C4-2B (cell line): ENCODE measurements around the gene PIAS4.

Experiments
- ZFX ChIP-seq: fragments of 450-650 bp; IDR thresholded peaks from 2 replicates; pipeline ENCODE4 v1.6.1; 2017
- TF ChIP-seq, protein P1 (sequence below): fragments of 450-650 bp; conservative IDR thresholded peaks from 2 replicates; pipeline ENCODE4 v1.5.1; 2017; ENCODE audit warnings: mild to moderate bottlenecking

DNA sequence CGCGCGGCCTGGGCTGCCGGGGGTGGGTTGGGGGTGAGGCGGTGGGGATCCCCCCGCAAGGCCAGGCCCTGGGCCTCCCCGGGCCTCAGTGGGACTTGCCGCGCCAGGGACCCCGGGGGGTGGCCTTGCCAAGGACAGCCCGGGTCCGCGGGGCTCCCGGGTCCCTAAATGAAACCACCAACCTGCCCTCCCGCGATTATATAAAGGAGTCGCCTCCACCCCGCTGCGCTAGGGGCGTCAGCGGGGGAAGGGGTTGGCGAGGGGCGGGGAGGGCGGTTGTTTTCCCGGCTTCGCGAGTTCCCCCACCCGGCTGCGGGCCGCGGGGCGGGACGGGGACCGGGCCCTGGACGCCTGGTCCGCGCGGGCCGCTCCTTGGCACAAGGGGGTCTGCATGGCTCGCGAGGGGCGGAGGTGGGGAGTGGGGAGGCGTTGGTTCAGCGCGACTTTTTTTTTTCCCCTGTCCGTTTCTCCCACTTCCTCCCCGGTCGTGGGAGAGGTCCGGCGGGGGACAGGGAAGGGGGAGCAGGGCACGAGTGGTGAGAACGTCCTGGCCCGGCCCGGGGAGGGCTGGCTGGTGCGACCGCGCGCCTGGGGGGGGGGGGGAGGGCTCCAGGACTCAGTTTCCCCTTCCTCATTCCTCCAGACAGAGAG lies 60.0 kb downstream of the PIAS4 start:
- TF ChIP-seq, protein P1, sequence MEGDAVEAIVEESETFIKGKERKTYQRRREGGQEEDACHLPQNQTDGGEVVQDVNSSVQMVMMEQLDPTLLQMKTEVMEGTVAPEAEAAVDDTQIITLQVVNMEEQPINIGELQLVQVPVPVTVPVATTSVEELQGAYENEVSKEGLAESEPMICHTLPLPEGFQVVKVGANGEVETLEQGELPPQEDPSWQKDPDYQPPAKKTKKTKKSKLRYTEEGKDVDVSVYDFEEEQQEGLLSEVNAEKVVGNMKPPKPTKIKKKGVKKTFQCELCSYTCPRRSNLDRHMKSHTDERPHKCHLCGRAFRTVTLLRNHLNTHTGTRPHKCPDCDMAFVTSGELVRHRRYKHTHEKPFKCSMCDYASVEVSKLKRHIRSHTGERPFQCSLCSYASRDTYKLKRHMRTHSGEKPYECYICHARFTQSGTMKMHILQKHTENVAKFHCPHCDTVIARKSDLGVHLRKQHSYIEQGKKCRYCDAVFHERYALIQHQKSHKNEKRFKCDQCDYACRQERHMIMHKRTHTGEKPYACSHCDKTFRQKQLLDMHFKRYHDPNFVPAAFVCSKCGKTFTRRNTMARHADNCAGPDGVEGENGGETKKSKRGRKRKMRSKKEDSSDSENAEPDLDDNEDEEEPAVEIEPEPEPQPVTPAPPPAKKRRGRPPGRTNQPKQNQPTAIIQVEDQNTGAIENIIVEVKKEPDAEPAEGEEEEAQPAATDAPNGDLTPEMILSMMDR, result no peak
- TF ChIP-seq ZFX, result no peak
